ENCODE results near the gene SRP9.
A peak's percentile ranks its signal among the peaks of the same experiment; 100 is the strongest.
"Not testable (repeated sequence)": the region's sequence is repeated elsewhere in the genome, so short reads cannot be mapped to it uniquely, and the experiment has no call there.

SRP9 gene

GRCh38 chr1:225750875-225751824 is 26.5 kb upstream of the SRP9 start:
- no peak overlapping the region for H3K4me3 ChIP-seq (ENCODE audit: low read depth, low read length)
- peak overlapping the region; percentile 28 for H3K27ac ChIP-seq
- TF ChIP-seq CTCF (IDR thresholded peaks at IDR 0.05; ENCODE audit: low read depth, low read length), result no peak
- no peaks in the 10 kb centered on the region for H3K27me3 ChIP-seq (ENCODE audit: insufficient read depth, low read depth, severe bottlenecking)
- H3K36me3 ChIP-seq, result no peaks in the 10 kb centered on the region
- H3K9me3 ChIP-seq (ENCODE audit: severe bottlenecking), result no peaks in the 10 kb centered on the region
- DNase-seq, result no peak

GRCh38 chr1:225752245-225752644 is 25.4 kb upstream of the SRP9 start:
- DNase-seq, result no peak
- Histone ChIP-seq H3K36me3 (no peaks in the 10 kb centered on the region), H3K4me3 (ENCODE audit: low read depth, low read length) (no peak overlapping the region), H3K9me3 (ENCODE audit: severe bottlenecking) (no peaks in the 10 kb centered on the region), H3K27ac (no peak overlapping the region), H3K27me3 (ENCODE audit: insufficient read depth, low read depth, severe bottlenecking) (no peaks in the 10 kb centered on the region)
- no peak for TF ChIP-seq CTCF (IDR thresholded peaks at IDR 0.05; ENCODE audit: low read depth, low read length)

GRCh38 chr1:225754940-225755641 is 22.5 kb upstream of the SRP9 start:
- no peaks in the 10 kb centered on the region for H3K27me3 ChIP-seq (ENCODE audit: insufficient read depth, low read depth, severe bottlenecking)
- no peaks in the 10 kb centered on the region for H3K36me3 ChIP-seq
- no peak overlapping the region for H3K4me3 ChIP-seq (ENCODE audit: low read depth, low read length)
- no peaks in the 10 kb centered on the region for H3K9me3 ChIP-seq (ENCODE audit: severe bottlenecking)
- H3K27ac ChIP-seq, result no peak overlapping the region
- peak; percentile 55 for DNase-seq
- TF ChIP-seq CTCF (IDR thresholded peaks at IDR 0.05; ENCODE audit: low read depth, low read length), result no peak

- no peaks in the 10 kb centered on the region for H3K27me3 ChIP-seq (ENCODE audit: insufficient read depth, low read depth, severe bottlenecking)
- H3K9me3 ChIP-seq (ENCODE audit: severe bottlenecking), result no peaks in the 10 kb centered on the region
- no peak overlapping the region for H3K4me3 ChIP-seq (ENCODE audit: low read depth, low read length)
- no peak for DNase-seq
- no peak for TF ChIP-seq CTCF (IDR thresholded peaks at IDR 0.05; ENCODE audit: low read depth, low read length)
- H3K27ac ChIP-seq, result no peak overlapping the region
- H3K36me3 ChIP-seq, result no peaks in the 10 kb centered on the region
Observed at GRCh38 chr1:225755671-225756319, 21.8 kb upstream of the SRP9 start.

- H3K27ac ChIP-seq, result no peak overlapping the region
- no peak for TF ChIP-seq CTCF (IDR thresholded peaks at IDR 0.05; ENCODE audit: low read depth, low read length)
- no peak for DNase-seq
- H3K27me3 ChIP-seq (ENCODE audit: insufficient read depth, low read depth, severe bottlenecking), result no peaks in the 10 kb centered on the region
- H3K9me3 ChIP-seq (ENCODE audit: severe bottlenecking), result no peaks in the 10 kb centered on the region
- H3K36me3 ChIP-seq, result no peaks in the 10 kb centered on the region
- H3K4me3 ChIP-seq (ENCODE audit: low read depth, low read length), result no peak overlapping the region
Observed at GRCh38 chr1:225757927-225758656, 19.5 kb upstream of the SRP9 start.

- H3K9me3 ChIP-seq (ENCODE audit: severe bottlenecking); H3K27ac ChIP-seq; H3K27me3 ChIP-seq (ENCODE audit: insufficient read depth, low read depth, severe bottlenecking); H3K36me3 ChIP-seq; H3K4me3 ChIP-seq (ENCODE audit: low read depth, low read length); DNase-seq: not testable (repeated sequence)
Observed at GRCh38 chr1:225759972-225760371, 17.7 kb upstream of the SRP9 start.

Measured in WERI-Rb-1 (cell line).